Upper lobe of left lung (tissue), 6 donors: Measurements from ENCODE around the gene NTNG2. TPM values are rescaled to one million over a fixed set of nuclear protein-coding genes. Genes with fewer than 3 reads are reported as not detected.

Source experiments
- ATAC-seq, 2 donors: fragments of 200-7000 bp; cut with Tn5 transposase; one replicate each; pipeline ENCODE4 v1.9.1; 2022; ENCODE audit warnings: mild to moderate bottlenecking in 2 of 2, moderate library complexity in 2 of 2; ENCODE audit not compliant: low FRiP score in 2 of 2
- DNase-seq, 2 donors: peaks; one replicate each; pipeline ENCODE4 v3.0.0-alpha.2; 2019 to 2020
- H3K27ac ChIP-seq, 4 donors: fragments of 200-600 bp; sonication (generic); one replicate each; pipeline ENCODE4 v1.5.1; 2016 to 2019
- H3K27me3 ChIP-seq, 4 donors: fragments of 200-600 bp; sonication (generic); one replicate each; pipeline ENCODE4 v1.5.1; 2017 to 2019
- H3K36me3 ChIP-seq, 4 donors: fragments of 200-600 bp; sonication (generic); one replicate each; pipeline ENCODE4 v1.5.1; 2016 to 2019
- H3K4me1 ChIP-seq, 4 donors: fragments of 200-600 bp; sonication (generic); one replicate each; pipeline ENCODE4 v1.5.1; 2018 to 2019
- H3K4me3 ChIP-seq, 4 donors: fragments of 200-600 bp; sonication (generic); one replicate each; pipeline ENCODE4 v1.5.1; 2017 to 2019; ENCODE audit warnings: mild to moderate bottlenecking in 2 of 4, moderate library complexity in 1 of 4
- H3K9me3 ChIP-seq, 4 donors: fragments of 200-600 bp; sonication (generic); one replicate each; pipeline ENCODE4 v1.5.1; 2018 to 2019
- EP300 ChIP-seq, 4 donors: sonication (generic); formaldehyde crosslinking; IDR thresholded peaks; one replicate each; pipeline ENCODE4 v1.5.1; 2017; ENCODE audit warnings: antibody characterized with exemption in 4 of 4, control low read depth in 2 of 4
- POLR2A ChIP-seq, 4 donors: fragments of 450-650 bp; IDR thresholded peaks; one replicate each; pipeline ENCODE4 v1.5.1; 2016 to 2017; ENCODE audit warnings: antibody characterized with exemption in 4 of 4, mild to moderate bottlenecking in 2 of 4
- POLR2AphosphoS5 ChIP-seq, 2 donors: sonication (generic); formaldehyde crosslinking; IDR thresholded peaks; one replicate each; pipeline ENCODE4 v1.5.1; 2017; ENCODE audit warnings: antibody characterized with exemption in 2 of 2
- WGBS, 2 donors: methylation state at CpG; one replicate each; pipeline ENCODE4 v1.1.5; 2017 to 2018; 5-methylcytosine and 5-hydroxymethylcytosine counted together
- total RNA-seq, 6 donors: library from RNA; depleted of rRNA in 4 of 6; stranded (reverse); fragments of >200 nt in 4 of 6; gene quantifications; one replicate each; pipeline versions ENCODE4 v1.1.0 to v1.2.1, GENCODE V29; 2016 to 2021
- TF ChIP-seq, protein P1 (sequence below), 6 experiments: fragments of 450-650 bp in 4 of 6; fragments of 200-600 bp in 2 of 6; sonication (generic) in 2 of 6; IDR thresholded peaks; one replicate each; pipeline ENCODE4 v1.5.1; 2016 to 2019; ENCODE audit warnings: antibody characterized with exemption in 6 of 6
- donor health status: DM: no; HTN: no; CAD: no; lungs with moderate emphysema.
- donor health status: DM: no; HTN: yes; CAD: no; lungs with severe emphysema.

The NTNG2 gene, protein sequence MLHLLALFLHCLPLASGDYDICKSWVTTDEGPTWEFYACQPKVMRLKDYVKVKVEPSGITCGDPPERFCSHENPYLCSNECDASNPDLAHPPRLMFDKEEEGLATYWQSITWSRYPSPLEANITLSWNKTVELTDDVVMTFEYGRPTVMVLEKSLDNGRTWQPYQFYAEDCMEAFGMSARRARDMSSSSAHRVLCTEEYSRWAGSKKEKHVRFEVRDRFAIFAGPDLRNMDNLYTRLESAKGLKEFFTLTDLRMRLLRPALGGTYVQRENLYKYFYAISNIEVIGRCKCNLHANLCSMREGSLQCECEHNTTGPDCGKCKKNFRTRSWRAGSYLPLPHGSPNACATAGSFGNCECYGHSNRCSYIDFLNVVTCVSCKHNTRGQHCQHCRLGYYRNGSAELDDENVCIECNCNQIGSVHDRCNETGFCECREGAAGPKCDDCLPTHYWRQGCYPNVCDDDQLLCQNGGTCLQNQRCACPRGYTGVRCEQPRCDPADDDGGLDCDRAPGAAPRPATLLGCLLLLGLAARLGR
- total RNA-seq, result 1 to 10 TPM; 2.1 to 8.2 (median 4.3) TPM

DNA sequence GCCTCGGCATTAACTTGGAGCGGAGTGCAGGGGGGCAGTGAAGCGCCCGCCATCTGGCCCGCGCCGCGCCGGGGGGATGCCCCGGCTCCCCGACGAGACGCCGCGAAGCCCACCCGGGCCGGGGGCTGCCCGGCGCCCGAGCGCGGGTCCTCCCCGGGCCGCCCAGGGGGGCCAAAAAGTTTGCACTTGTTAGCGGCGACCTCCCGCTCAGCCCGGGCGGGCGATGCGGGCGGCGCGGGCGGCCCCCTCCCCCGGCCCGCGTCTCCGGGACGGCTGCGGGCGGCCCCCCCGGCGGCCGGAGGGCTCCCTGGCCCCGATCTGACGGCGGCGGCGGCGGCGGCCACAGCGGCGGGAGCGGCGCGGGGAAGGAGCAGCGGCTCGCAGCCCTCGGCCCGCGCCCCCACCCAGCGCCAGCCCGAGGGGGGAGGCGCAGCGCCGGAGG is at the start of gene NTNG2:
TSS of gene NTNG2 (plus strand) at position 316 of the 442 bp plus-strand sequence. CDS start 4,774 bp downstream, outside the sequence.
- H3K4me1 ChIP-seq, result peaks cover 28 to 44% (median 32%) of the 10 kb centered on the region in 4 donors
- peak within 1 kb of the TSS in 3 of 4 donors; percentile 21 to 85 (median 34) for H3K27ac ChIP-seq
- peaks cover 0 to 37% (median 14%) of the 10 kb centered on the region in 4 donors for H3K27me3 ChIP-seq
- peak in 1 of 2 donors; percentile 87 for DNase-seq
- H3K36me3 ChIP-seq, result no peaks in the 10 kb centered on the region
- H3K4me3 ChIP-seq, result peak within 1 kb of the TSS; percentile 52 to 88 (median 72)
- WGBS, 2 donors, result 3% methylated on average over 11 of the region's 67 CpGs; no CpG with 5 or more reads in 1 of the 2 donors
- ATAC-seq, result no peak
- TF ChIP-seq, protein P1, sequence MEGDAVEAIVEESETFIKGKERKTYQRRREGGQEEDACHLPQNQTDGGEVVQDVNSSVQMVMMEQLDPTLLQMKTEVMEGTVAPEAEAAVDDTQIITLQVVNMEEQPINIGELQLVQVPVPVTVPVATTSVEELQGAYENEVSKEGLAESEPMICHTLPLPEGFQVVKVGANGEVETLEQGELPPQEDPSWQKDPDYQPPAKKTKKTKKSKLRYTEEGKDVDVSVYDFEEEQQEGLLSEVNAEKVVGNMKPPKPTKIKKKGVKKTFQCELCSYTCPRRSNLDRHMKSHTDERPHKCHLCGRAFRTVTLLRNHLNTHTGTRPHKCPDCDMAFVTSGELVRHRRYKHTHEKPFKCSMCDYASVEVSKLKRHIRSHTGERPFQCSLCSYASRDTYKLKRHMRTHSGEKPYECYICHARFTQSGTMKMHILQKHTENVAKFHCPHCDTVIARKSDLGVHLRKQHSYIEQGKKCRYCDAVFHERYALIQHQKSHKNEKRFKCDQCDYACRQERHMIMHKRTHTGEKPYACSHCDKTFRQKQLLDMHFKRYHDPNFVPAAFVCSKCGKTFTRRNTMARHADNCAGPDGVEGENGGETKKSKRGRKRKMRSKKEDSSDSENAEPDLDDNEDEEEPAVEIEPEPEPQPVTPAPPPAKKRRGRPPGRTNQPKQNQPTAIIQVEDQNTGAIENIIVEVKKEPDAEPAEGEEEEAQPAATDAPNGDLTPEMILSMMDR (IDR thresholded peaks at IDR 0.05), result no peak
- TF ChIP-seq POLR2A (IDR thresholded peaks at IDR 0.05), result no peak
- TF ChIP-seq EP300 (IDR thresholded peaks at IDR 0.05), result no peak
- TF ChIP-seq POLR2AphosphoS5 (IDR thresholded peaks at IDR 0.05), result no peak
- H3K9me3 ChIP-seq, result no peaks in the 10 kb centered on the region

DNA sequence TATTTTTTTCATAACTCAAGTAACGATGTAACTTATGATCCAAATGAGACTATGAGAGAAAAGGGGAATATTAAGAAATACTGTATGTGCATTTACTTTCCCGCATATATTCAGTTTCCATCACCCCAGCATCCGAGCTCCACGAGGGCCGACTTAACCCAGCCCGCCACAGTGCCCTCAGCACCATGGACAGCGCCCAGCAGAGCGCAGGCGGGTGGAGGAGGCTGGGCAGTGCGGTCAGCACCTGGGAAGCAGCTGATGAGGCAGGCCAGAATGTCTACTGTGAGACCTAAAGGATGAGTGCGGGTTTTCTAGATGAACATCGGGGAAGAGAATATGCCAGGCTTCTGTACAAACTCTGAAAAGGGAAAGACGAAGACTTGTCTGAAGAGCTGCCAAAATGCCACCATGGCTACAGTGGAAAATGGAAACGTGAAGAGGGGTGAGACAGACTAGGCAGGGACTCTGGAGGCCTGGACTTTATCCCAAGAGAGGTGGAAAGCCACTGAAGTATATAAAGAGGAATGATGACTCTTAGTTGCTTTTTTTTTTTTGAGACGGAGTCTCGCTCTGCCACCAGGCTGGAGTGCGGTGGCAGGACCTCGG is 47.7 kb upstream of the NTNG2 start:
- Histone ChIP-seq H3K9me3 (no peaks in the 10 kb centered on the region), H3K36me3 (no peaks in the 10 kb centered on the region), H3K27ac (no peak overlapping the region), H3K27me3 (no peaks in the 10 kb centered on the region), H3K4me1 (no peaks in the 10 kb centered on the region), H3K4me3 (no peak overlapping the region)
- ATAC-seq (peak; percentile 79 to 84), DNase-seq (peak; percentile 29 to 87)
- TF ChIP-seq POLR2A (IDR thresholded peaks at IDR 0.05), result no peak
- TF ChIP-seq, protein P1 (IDR thresholded peaks at IDR 0.05), result no peak
- no peak for TF ChIP-seq EP300 (IDR thresholded peaks at IDR 0.05)
- TF ChIP-seq POLR2AphosphoS5 (IDR thresholded peaks at IDR 0.05), result no peak
- WGBS, 2 donors, result 36% methylated on average over 18 of the region's 18 CpGs

DNA sequence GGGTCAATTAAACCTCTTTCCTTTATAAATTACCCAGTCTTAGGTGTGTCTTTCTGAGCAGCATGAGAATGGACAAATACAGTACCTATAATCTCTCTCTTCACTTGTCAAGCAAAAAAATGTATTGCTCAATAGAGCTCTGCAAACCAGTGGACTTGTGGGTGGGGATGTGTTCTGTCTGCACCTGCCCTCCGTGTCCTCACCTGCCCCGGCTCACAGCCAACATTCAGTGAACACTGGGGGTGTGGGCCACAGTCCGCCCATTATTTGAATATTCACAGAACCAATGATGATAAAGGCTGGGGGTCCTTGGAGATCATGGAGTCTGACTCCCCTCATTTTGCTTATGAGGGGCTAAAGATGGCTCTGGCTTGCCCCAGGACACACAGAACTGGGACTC is 45.3 kb upstream of the NTNG2 start:
- TF ChIP-seq EP300 (IDR thresholded peaks at IDR 0.05) (no peak), POLR2AphosphoS5 (IDR thresholded peaks at IDR 0.05) (no peak), POLR2A (IDR thresholded peaks at IDR 0.05) (no peak)
- TF ChIP-seq, protein P1 (IDR thresholded peaks at IDR 0.05), result no peak
- ATAC-seq, result no peak
- H3K27ac ChIP-seq, result no peak overlapping the region
- no peak for DNase-seq
- no peaks in the 10 kb centered on the region for H3K27me3 ChIP-seq
- no peaks in the 10 kb centered on the region for H3K4me1 ChIP-seq
- H3K9me3 ChIP-seq, result no peaks in the 10 kb centered on the region
- H3K4me3 ChIP-seq, result no peak overlapping the region
- 83 to 86% methylated on average over 3 of the region's 3 CpGs for WGBS, 2 donors
- H3K36me3 ChIP-seq, result no peaks in the 10 kb centered on the region

DNA sequence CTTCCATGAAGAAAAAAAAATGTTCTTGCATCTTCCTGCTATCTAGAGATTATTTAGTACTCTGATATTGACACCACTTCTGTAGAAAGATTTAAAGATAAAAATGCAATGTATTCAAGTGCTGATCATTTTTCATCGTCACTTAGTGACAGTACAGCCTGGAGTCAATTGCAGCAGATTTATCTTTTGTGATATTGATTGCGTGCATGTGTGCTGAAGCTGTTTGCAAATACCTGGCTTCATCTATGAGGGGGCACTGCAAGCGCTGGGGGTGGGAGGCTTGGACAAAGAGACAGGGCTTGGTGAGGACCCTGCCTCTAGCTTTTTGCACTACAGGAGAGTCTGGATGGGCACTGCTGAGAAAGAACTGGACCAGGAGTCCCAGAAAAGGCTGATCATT is 44.2 kb upstream of the NTNG2 start:
- DNase-seq (no peak), ATAC-seq (no peak)
- Histone ChIP-seq H3K9me3 (no peaks in the 10 kb centered on the region), H3K27ac (no peak overlapping the region), H3K4me3 (no peak overlapping the region), H3K36me3 (no peaks in the 10 kb centered on the region), H3K27me3 (no peaks in the 10 kb centered on the region), H3K4me1 (no peaks in the 10 kb centered on the region)
- TF ChIP-seq EP300 (IDR thresholded peaks at IDR 0.05), result no peak
- TF ChIP-seq POLR2AphosphoS5 (IDR thresholded peaks at IDR 0.05), result no peak
- TF ChIP-seq, protein P1 (IDR thresholded peaks at IDR 0.05), result no peak
- no peak for TF ChIP-seq POLR2A (IDR thresholded peaks at IDR 0.05)
- 74 to 80% methylated on average over 3 of the region's 3 CpGs for WGBS, 2 donors
